ENCODE data around the gene ZNF423.
"Not testable (repeated sequence)": the region's sequence is repeated elsewhere in the genome, so short reads cannot be mapped to it uniquely, and the experiment has no call there.

The ZNF423 gene

DNA sequence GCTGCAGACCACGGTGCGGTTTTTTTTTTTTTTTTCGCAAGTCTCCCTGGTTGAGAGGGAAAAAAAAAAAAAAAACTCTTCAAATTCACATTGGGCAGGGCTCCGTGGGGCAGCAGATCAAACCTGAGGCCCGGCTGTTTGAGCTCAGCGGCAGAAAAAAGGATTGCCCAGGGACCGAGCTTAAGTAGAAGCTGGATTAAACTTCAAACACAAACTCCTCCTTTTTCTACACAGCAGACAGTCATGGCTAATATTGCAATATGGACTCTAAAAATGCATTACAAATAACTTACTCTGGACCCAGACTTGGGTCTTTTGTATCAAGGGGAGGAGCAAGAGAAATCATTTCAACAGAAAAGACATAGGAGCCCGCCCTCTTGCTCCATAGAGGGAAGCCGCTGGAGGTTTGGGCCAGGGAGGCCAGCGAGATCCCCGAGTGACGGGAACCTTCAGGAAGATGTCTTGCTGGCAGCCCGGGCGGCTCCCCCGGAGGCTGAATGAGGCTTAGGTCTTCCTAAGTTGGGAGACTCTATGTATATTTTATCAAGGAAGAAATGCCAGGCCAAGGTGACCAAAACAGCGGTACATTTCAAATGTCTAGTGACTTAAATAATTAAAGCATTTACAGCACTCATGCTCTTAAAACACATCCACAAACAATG is 167.7 kb downstream of the ZNF423 start:
- DNase-seq: no peak

DNA sequence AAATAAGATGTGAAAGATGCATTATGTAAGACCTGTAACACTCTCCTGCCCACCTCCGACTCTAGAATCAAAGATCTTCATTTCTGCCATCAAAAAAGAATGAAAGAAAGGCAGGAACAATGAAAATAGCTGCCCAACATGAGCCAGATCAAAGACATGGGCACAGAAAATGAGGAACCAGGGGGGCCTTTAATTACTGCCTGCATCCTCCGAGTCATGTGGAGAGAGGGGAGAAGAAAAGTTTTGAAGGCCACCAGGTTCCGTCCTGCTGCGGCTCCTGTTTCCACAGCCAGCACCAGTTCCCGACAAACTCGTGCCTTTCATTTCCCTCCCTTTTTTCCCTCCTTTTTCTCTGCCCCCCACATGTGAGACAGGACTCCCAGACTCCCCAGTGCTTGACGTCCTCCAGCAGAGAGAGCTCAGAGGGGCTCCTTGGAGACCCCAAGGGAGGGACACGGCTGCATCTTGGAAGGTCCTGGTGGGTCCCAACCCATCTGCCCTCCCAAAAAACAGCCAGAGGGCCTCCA is 168.4 kb downstream of the ZNF423 start:
- DNase-seq: no peak

DNA sequence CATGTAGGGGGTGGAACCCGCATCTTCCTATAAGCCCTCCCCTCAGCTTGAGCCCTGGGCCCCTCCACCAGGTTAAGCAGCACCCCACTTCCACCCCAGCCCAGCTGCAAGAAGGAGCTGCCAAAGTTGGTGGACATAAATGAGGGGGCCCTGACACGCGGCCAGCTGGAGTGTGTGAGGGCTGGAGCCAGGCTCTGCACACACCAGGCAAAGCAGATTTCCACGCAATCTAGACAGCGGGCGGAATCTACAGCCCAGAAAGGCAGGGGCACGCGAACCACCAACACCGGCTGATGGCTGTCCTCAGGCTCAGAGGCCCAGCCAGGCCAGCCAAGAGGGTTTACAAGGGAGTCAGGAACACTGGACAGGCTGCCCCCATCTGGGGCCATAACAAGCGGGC is 171.2 kb downstream of the ZNF423 start:
- no peak for DNase-seq

DNA sequence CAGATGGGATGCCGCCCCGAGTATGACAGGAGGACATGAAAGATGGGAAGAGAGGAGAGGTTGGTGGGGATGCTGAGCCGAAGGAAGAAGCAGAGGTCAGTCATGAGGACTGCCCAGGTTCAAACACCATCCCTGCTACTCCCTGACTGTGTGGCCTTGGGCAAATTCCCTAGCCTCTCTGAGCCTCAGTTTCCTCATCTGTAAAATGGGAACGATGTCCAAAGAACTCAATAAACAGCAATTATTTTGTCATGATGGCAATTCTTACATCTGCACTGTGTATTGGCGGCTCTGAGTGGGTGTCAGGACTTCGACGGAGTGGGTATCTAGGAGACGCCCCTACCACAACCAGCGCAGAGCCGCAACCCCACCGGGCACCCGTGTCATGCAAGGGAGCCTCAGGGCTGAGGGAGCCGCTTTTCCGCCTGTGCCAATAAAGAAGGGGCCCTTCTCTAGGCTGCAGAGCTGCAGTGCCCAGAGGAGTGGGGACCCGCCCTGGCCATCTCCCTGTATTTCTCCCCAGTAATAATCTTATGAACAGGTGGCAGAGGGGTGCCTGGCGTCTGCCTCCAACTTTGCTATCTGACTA is 173.2 kb downstream of the ZNF423 start:
- peak; percentile 24 for DNase-seq

DNA sequence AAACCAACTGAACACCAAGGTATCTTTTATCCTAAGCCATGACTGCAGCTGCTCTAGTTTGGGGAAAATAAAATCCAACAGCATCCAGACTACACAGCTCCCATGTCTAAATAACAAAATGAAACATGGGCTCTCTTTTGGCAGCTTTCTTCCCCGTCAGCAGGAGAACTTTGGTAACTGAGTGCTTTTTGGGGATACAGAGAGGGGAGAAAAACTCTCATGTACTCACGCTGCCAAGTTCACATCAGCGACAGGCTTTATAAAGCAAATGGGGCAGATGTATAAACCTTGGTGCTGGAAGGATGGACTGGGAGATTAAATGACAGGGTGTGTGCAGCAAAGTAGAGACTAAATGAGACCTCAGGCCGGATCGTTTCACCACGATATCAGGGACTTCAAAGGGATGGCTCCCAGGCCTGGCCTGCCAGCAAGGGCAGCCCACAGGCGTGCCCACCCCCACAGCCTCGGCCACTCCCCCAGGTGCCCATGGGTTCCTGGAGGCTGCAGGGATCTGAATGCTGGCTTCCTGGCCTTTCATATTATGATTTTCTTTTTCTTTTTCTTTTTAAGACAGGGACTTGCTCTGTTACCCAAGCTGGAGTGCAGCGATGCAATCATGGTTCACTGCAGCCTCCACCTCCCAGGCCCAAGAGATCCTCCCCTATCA is 174.6 kb downstream of the ZNF423 start:
- DNase-seq: peak; percentile 6

DNA sequence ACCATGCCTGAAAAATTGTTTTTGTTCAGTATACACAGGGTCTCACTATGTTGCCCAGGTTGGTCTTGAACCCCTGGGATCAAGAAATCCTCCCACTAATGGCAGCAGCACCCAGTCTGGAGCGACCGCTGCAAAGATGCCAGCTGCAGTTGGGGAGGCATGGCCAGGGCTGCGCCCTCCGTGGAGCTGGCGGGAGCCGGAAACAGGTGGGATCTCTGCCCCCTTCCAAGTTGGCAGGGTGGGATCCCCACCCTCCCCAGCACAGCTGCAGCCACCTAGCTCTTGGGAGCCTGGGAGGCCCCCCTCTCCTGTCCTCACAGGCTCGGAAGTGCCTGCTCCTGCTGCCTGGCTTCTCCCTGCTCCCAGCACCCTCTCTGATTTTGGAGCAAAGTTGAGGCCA is 176.8 kb downstream of the ZNF423 start:
- DNase-seq: no peak

DNA sequence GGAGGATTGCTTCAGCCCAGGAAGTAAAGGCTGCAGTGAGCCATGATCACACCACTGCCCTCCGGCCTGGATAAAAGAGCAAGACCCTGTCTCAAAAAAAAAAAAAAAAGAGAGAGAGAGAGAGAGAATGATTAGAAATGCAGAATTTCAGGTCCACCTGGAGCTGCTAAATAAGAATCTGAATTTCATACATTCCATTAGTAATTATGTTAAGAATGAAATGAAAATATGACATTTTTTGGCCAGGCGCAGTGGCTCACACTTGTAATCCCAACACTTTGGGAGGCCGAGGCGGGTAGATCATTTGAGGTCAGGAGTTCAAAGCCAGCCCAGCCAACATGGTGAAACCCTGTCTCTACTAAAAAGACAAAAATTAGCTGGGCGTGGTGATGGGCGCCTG is 178.3 kb downstream of the ZNF423 start:
- DNase-seq: not testable (repeated sequence)

DNA sequence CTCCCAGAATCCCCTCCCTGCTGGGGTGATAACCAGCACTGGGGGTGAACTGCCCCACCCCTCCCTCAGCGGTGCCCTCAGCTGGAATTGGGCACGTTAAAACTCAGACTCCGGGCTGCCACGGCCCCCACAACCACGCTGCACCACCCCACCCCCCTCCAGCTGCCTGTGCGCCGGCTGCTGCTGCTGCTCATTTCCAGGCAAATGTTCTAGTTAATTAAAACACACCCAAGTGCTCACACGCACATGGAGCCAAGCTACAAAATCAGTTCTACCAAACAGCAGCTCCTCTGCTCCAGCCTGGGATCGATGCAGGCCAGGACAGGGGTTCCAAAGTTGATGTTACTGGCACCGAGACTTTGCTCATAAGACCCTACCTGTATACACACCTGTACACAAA is 180.5 kb downstream of the ZNF423 start:
- peak; percentile 68 for DNase-seq

DNA sequence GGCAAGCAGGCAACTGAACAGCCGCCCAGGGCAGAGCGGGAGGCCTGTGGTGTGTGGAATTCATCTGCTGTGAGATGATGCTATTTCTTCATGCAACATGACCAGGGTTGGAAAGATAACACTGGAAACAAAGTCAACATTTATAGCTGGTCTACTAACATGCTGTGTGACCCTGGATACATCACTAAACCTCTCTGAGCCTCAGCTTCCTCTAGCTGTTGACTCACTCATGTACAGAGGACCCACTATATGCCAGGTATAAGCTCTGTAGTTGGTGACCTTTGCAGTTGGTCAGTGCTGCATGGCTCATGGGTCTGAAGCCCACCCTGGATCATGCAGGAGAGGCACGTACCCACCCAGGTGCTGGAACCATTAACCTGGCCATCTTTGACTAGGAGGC is 180.9 kb downstream of the ZNF423 start:
- no peak for DNase-seq

DNA sequence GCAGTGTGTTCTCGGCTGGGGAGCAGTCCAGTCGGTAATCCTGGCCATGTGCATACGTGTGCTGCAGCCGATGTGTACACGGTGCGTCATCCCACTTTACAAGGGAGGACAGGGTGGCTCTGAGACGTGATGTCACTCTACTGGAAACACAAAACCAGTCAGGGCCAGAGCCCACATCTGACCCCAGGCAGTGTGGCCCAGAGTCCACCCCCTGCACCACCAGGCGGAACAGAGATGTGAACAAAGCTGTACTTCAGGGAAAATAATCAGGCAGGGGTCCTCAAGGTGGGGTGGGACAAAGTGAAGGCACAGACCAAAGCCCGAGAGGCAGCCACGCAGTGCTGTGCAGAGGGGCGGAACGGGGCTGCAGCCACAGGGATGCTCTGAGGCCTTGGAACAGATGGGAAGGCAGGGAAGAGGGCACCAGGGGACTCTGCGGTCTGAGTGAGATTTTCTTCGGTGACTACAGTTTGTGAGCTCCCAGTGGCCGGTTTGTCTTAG is 181.5 kb downstream of the ZNF423 start:
- peak; percentile 64 for DNase-seq

DNA sequence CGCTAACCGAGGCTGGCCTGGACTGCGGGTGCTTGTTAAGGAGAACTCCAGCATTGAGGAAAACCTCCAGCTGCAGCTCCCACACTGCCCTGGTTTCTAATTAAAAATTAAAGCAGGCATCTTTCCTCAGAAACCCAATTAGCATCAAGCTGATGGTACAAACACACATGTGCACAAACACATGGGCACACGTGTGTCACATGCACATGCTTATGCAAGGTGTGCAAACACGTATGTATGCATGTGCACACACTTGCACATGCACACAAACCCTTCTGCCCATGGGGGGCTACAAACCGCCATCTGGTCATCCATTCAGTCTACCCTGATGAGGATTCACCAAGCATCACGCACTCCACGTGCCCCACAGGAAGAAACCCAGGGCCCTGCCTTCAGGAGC is 182.5 kb downstream of the ZNF423 start:
- DNase-seq: no peak

DNA sequence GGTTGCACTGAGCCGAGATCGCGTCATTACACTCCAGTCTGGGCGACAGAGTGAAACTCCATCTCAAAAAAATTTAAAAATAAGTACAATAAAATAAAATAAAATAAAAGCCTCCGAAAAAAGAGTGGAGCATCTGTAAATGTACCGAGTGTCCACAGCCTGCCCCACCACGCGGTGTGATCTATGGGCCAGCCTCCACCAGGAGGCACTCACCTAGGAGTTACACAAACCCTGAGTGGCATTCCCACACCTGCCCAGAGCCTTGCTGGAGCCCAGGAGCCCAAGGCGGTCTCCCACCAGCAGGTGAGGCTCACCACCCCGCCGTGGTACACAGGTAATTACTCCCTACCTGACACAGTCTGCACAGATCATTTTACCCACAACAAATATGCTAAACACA is 183.2 kb downstream of the ZNF423 start:
- DNase-seq: peak; percentile 82

DNA sequence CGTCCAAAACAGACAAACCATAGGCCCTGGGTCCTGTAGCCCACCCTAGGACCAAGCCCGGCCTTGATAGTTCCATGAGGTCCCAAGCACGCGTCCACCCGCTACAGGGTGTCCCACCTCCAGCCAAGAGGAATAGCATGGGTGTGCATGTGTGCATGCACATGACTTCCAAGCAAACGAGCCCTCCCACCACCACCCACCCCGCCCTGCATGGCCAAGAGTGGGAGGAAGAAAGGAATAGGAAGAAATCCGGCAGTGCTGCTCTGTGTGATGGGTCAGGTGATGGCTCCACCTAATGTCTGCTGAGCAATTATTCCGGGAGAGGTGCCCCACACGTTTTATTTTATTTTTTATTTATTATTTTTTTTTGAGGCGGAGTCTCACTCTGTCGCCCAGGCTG is 184.6 kb downstream of the ZNF423 start:
- DNase-seq: no peak

DNA sequence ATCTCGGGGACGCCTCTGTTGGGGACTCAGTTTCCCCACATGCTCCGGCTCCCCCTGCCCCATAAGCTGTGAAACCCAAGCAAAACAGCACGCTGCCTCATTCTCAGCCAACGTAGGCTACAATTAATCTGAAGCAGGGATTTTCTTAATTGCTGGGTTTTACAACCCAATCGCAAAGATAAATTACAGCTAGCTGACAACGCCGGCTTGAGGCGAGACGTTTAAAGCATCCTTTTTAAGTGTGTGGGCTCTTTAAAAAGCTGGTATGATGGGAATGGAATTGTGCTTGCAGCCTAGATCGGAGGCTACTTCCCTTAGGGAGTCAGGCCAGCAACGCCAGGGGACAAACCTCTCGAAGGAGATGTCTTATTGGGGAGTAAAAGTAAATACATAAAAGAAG is 185.3 kb downstream of the ZNF423 start:
- DNase-seq: no peak

DNA sequence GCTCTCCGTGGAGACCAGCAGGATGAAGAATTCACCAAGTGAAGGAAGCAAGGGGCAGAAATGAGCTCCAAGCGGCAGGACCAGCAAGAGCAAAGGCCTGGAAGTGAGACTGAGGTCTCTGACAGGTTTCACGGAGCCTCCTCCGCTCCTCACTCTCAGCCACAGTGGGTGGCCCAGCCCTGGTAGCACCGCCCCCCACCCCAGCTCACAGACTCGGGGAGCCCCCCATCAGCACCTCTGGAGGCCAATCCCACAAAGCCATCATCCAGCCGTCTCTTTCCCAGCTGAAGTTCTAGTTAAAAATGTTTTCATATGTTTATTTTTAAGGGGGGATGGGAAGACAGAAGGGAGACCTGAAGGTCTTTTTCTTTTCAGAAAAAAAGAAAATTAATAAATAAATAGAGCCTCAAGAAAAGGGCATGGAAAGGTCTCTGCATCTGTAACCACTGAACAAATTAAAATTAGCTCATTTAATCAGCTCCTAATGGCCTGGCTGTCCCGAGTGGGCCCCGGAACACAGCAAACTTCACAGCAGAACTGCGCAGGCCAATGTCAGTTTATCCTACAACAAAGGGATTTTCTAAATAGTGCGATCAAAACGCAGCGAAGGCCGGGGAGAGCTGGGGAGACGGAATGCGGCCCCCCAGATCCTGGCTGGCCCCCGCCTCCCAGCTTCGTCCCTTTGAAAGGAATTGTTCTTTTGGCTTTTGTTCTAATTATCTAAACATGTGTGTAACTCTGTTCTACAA is 190.3 kb downstream of the ZNF423 start:
- no peak for DNase-seq

DNA sequence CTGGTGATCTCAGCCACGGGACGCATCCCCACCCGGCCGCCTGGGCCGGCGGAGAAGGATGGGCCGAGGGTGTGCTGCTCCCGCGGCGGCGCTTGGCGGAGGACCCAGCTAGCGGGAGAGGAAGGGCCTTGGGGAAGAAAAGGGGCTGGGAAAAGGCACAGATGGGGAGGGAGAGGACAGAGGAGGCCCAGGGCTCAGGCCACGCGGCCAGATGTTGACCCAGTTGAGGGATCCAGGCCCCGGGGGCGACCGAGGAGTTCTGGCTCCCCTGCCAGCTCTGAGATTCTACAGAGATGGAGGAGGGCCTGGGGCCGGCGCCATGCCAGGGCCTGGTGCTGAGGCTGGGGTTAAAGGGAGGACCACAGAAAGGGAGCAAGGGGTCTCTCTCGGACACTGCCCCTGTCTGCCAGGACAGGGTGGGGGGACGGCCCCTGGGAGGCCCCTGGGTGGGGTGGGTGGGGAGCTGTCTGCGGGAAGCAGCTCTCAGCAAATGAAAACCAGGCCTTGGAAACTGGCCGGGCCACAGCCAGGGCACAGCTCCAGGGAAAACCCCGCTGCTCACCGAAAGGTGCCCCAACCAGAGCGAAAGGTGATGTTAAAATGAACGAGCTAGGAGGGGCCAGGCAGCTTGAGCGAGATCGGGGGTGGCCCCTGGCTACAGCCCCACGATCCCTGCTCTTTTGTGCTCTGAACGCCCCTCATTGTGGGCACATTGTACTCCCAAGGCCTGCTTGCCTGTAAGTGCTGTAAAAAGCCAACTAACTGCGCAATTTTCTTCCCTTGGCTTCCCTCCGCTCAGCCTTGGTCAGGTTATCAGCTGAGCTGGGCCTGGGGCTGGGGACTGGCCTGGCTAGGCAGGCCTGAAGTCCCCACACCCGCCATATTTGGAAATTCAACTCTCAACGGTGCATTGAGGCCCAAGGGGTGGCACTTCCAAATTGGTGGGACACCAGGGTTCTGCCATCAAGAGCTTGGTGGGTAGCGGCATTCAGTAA is 191.4 kb downstream of the ZNF423 start:
- DNase-seq: no peak

DNA sequence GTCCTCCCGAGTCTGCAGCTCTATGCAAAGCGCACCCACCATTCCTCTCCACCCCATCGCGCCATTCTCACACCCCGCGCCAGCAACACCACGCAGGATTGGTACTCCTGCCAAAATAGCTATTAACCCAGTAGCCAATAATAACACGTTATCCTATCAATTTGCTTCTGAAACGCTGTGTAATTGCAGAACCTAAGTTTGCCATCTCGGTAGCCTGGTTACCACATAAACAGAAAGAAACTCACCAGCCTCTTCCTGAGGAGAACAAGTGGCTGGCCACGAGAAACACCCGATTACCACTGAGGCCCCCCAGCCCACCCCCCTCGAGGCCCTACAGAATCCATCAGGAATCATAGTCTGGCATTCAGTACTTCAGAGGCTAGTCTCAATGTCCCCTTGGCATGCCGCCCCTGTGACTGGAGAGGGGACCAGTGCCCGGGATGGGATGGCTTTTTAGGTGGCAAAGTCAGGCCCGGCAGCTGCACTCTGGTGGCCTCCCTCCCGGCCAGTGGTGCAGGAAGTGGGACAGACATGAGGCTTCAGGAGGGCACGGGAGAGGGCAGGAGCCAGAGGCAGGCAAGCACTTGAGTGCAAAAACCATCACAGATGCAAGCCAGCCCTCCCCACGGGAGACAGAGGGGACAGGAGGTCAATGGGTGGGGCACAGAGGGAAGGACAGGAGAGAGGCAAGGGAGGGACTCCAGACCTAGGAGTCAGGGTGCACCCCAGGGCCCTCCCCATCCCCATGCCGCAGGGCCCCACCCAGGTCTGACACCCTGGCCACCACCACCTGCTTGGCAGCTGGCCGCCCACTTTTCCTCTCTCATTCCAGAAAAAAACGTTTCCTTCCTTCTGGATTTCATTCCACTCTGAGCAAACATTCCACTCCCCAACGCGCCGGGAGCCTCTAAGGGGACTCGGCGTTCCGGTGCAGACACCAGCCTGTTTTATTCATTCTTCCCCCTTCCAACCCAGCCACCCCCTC is 192.5 kb downstream of the ZNF423 start:
- peak; percentile 27 for DNase-seq

DNA sequence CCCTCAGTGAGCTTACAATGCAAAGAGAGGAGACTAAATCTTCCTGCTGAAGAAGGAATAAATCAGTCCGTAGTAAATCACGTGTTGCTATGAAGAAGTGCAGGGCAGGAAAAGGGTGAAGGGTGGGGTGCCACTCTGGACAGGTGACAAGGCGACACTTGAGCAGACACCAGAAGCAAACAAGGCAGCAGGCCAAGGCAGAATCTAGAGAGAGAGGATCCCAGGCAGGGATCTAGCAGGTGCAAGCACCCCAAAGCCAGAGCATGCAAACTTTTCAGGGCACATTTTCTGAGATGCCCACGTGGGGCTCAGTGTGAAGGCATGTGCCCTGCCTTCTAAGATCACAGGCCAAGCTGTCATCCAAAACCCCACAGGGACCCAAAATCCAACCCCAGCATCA is 193.3 kb downstream of the ZNF423 start:
- DNase-seq: no peak

DNA sequence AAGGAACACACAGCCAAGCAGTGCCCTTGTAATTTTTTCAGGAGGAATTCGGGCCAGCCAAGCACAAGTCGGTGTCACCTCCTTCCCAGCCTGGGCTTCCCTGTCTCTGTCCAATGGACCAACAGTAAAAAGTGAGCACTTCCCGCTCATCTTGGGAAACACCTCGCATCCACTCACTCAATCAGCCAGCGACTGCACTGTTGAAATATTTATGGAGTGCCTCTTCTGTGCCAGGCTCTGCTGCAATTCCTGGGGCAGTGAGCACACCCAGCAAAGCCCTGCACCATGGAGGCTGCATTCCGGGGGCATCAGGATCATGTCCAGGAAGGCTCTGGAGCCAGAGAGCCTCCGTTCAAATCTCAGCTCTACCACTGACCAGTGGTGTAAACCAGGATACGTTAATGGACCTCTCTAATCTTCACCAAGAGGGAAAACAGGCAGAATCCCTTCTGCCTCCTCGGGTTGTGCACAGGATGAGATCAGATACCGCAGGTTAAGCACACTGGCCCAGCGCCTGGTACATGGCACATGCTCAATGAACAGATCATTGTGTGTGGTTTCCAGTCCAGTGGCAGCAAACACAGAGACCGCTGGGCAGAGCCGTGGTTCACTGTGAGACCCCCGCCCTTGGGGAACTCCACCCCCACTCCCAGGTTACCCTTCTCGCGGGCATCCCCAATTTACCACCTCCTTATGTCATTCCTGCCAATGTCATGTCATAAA is 194.3 kb downstream of the ZNF423 start:
- DNase-seq: no peak

DNA sequence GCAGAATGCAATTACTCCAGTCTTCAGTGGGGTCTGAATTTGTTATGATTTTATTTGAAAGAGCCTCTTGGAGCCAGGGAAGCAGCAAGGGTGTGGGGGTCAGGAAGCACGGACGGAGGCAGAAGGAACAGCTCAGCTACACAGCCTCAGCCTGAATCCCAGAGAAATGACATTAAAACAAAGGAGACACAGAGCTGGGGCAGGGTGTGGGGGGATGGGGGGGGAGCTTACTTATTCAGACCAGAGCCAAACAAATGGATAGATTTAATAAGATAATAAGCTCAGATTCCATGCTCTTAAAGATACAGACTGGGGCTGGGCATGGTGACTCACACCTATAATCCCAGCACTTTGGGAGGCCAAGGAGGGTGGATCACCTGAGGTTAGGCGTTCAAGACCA is 195.3 kb downstream of the ZNF423 start:
- DNase-seq: no peak

All from NCI-H2171 treated with DMSO at 0.1 percent for 48 hours (cell line).